Measurements from ENCODE around the gene SMIM10L2A. TPM values are rescaled to one million over a fixed set of nuclear protein-coding genes. Genes with fewer than 3 reads are reported as not detected.
A peak's percentile ranks its signal among the peaks of the same experiment; 100 is the strongest.
"Not testable (repeated sequence)": the region's sequence is repeated elsewhere in the genome, so short reads cannot be mapped to it uniquely, and the experiment has no call there.

The SMIM10L2A gene
- total RNA-seq, 1 experiment from 2014 or later = 18.3 TPM

DNA sequence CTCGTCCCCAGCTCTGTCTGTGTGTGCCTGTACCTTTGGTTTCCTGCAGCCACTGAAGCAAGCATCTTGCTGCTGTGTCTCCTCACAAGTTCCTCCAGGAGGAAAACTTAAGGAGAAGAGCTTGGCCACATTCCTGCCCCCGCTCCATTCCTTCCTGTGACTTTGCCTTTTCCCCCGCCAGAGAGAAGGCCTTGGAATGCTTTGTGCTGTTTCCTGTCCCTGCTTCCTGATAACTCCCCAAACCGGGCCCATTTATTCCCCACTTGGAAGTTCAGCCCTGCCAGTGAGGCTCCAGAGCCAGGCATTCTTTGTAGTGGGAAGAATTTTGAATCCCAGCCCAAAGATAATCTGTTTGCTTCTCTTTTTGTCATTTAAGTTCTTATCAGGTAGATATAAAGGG, 33.1 kb downstream of the SMIM10L2A start:
- H4K5ac ChIP-seq (ENCODE audit: insufficient read length, low read depth, low read length) = no peak overlapping the region
- H3K4me1 Mint-ChIP-seq = peaks cover 21 to 26% of the 10 kb centered on the region in 2 experiments
- WGBS (ENCODE audit: extremely low coverage, insufficient read length, low lambda C conversion rate) = no CpG with 5 or more reads among the region's 4 CpGs
- no peak overlapping the region for H3K9ac ChIP-seq (ENCODE audit: extremely low read depth, insufficient read length, low read length)
- H4K20me1 ChIP-seq (ENCODE audit: control insufficient read depth, insufficient read depth, insufficient read length) = no peaks in the 10 kb centered on the region
- H3K23me2 ChIP-seq (ENCODE audit: insufficient read length, low read depth, low read length, poor library complexity, severe bottlenecking) = no peaks in the 10 kb centered on the region
- no peaks in the 10 kb centered on the region for H3K27me3 ChIP-seq (ENCODE audit: insufficient read depth, low read length)
- no peak overlapping the region for H3K18ac ChIP-seq (ENCODE audit: insufficient read length, low read depth, low read length)
- no peak overlapping the region for H4K8ac ChIP-seq (replicated peaks; ENCODE audit: insufficient read length, low read depth, low read length)
- no peaks in the 10 kb centered on the region; the same call in 1 of the 2 replicates for H3K4me1 ChIP-seq (ENCODE audit: insufficient read depth, low read length)
- H3K9me3 Mint-ChIP-seq = peaks cover 77 to 84% of the 10 kb centered on the region in 2 experiments
- no peak overlapping the region for H3K23ac ChIP-seq (ENCODE audit: insufficient read length, low read depth, low read length)
- H3K27ac ChIP-seq (ENCODE audit: insufficient read length, low read depth, low read length) = no peak overlapping the region
- H3K36me3 Mint-ChIP-seq (ENCODE audit: insufficient read depth in 1 of 3, low read depth in 3 of 3) = peaks cover 3 to 18% (median 11%) of the 10 kb centered on the region in 3 experiments
- H2BK5ac ChIP-seq (ENCODE audit: insufficient read length, low read length) = no peak overlapping the region
- H2AFZ ChIP-seq (ENCODE audit: low read length) = no peak overlapping the region
- H3K9me3 ChIP-seq (ENCODE audit: control insufficient read depth, low read depth, low read length) = peaks cover 56% of the 10 kb centered on the region
- H3K79me1 ChIP-seq (ENCODE audit: insufficient read depth, low read depth, low read length, poor library complexity, severe bottlenecking) = no peaks in the 10 kb centered on the region
- H3K27me3 Mint-ChIP-seq (ENCODE audit: low read depth) = 0 out of 2 replicates have a peak, but pooled peaks cover 1% of the 10 kb centered on the region
- TF ChIP-seq, protein P1, sequence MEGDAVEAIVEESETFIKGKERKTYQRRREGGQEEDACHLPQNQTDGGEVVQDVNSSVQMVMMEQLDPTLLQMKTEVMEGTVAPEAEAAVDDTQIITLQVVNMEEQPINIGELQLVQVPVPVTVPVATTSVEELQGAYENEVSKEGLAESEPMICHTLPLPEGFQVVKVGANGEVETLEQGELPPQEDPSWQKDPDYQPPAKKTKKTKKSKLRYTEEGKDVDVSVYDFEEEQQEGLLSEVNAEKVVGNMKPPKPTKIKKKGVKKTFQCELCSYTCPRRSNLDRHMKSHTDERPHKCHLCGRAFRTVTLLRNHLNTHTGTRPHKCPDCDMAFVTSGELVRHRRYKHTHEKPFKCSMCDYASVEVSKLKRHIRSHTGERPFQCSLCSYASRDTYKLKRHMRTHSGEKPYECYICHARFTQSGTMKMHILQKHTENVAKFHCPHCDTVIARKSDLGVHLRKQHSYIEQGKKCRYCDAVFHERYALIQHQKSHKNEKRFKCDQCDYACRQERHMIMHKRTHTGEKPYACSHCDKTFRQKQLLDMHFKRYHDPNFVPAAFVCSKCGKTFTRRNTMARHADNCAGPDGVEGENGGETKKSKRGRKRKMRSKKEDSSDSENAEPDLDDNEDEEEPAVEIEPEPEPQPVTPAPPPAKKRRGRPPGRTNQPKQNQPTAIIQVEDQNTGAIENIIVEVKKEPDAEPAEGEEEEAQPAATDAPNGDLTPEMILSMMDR (conservative IDR thresholded peaks at IDR 0.05) = no peak
- no peak overlapping the region for H3K4ac ChIP-seq (ENCODE audit: low read depth, low read length)
- no peak overlapping the region for H2AK5ac ChIP-seq (ENCODE audit: insufficient read length, low read length)
- H3T11ph ChIP-seq (ENCODE audit: low read length) = no peak overlapping the region
- H3K27ac Mint-ChIP-seq = peak overlapping the region in 1 of 3 experiments; percentile 81; a peak in 2 of 7 replicates
- H2BK120ac ChIP-seq (ENCODE audit: low read depth, low read length, poor library complexity, severe bottlenecking) = no peak overlapping the region
- H3K56ac ChIP-seq (ENCODE audit: insufficient read length, low read depth, low read length) = no peak overlapping the region
- no peak overlapping the region for H3K14ac ChIP-seq (ENCODE audit: insufficient read depth, low read length)
- no peak overlapping the region for H3K4me3 Mint-ChIP-seq
- no peaks in the 10 kb centered on the region for H3K79me2 ChIP-seq (ENCODE audit: insufficient read depth, low read length)
- no peak for DNase-seq
- H2BK20ac ChIP-seq (ENCODE audit: low read depth, low read length, poor library complexity, severe bottlenecking) = no peak overlapping the region
- H4K91ac ChIP-seq (ENCODE audit: insufficient read length, low read depth, low read length) = no peak overlapping the region
- no peak overlapping the region for H2BK12ac ChIP-seq (ENCODE audit: insufficient read length, low read depth, low read length)
- H2BK15ac ChIP-seq (ENCODE audit: low read depth, low read length) = no peak overlapping the region
- H3K4me2 ChIP-seq (ENCODE audit: insufficient read depth, insufficient read length, low read length) = no peak overlapping the region

DNA sequence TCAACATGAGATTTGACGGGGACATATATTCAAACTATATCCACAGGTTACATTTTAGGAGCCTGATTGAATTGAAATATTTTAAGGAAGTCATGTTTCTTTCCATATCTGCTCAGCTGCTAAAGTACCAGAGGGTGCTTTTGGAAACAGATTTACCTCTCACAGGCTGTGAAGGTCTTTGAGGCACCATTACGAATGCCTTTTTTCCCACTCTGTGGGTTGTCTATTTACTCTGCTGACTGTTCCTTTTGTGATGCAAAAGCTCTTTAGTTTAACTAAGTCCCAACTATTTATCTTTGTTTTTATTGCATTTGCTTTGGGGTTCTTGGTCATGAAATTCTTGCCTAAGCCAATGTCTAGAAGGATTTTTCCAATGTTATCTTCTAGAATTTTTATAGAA, 40.0 kb downstream of the SMIM10L2A start:
- not testable (repeated sequence) for H4K91ac ChIP-seq (ENCODE audit: insufficient read length, low read depth, low read length); H3K27me3 ChIP-seq (ENCODE audit: insufficient read depth, low read length); H3K23me2 ChIP-seq (ENCODE audit: insufficient read length, low read depth, low read length, poor library complexity, severe bottlenecking); H4K8ac ChIP-seq (replicated peaks; ENCODE audit: insufficient read length, low read depth, low read length); H4K5ac ChIP-seq (ENCODE audit: insufficient read length, low read depth, low read length); H3K56ac ChIP-seq (ENCODE audit: insufficient read length, low read depth, low read length); DNase-seq; H3K79me1 ChIP-seq (ENCODE audit: insufficient read depth, low read depth, low read length, poor library complexity, severe bottlenecking); H2BK20ac ChIP-seq (ENCODE audit: low read depth, low read length, poor library complexity, severe bottlenecking); H4K20me1 ChIP-seq (ENCODE audit: control insufficient read depth, insufficient read depth, insufficient read length); H3K18ac ChIP-seq (ENCODE audit: insufficient read length, low read depth, low read length); H2BK15ac ChIP-seq (ENCODE audit: low read depth, low read length); H3K27ac ChIP-seq (ENCODE audit: insufficient read length, low read depth, low read length); H2AFZ ChIP-seq (ENCODE audit: low read length); H3K14ac ChIP-seq (ENCODE audit: insufficient read depth, low read length); H2AK5ac ChIP-seq (ENCODE audit: insufficient read length, low read length); H3K4me3 Mint-ChIP-seq; H3K23ac ChIP-seq (ENCODE audit: insufficient read length, low read depth, low read length); H2BK5ac ChIP-seq (ENCODE audit: insufficient read length, low read length); H3K4me2 ChIP-seq (ENCODE audit: insufficient read depth, insufficient read length, low read length); H3K9ac ChIP-seq (ENCODE audit: extremely low read depth, insufficient read length, low read length); H2BK120ac ChIP-seq (ENCODE audit: low read depth, low read length, poor library complexity, severe bottlenecking); H3K79me2 ChIP-seq (ENCODE audit: insufficient read depth, low read length); H3T11ph ChIP-seq (ENCODE audit: low read length); H3K27me3 Mint-ChIP-seq (ENCODE audit: low read depth); H2BK12ac ChIP-seq (ENCODE audit: insufficient read length, low read depth, low read length); H3K4ac ChIP-seq (ENCODE audit: low read depth, low read length); H3K4me1 ChIP-seq (ENCODE audit: insufficient read depth, low read length)
- WGBS (ENCODE audit: extremely low coverage, insufficient read length, low lambda C conversion rate) = no CpG with 5 or more reads among the region's 2 CpGs
- H3K4me1 Mint-ChIP-seq = peaks cover 16 to 17% of the 10 kb centered on the region in 2 experiments
- H3K27ac Mint-ChIP-seq = peak overlapping the region; percentile 18 to 34 (median 20); a peak in 1 of 7 replicates
- peaks cover 72 to 79% of the 10 kb centered on the region in 2 experiments for H3K9me3 Mint-ChIP-seq
- peaks cover 30% of the 10 kb centered on the region for H3K9me3 ChIP-seq (ENCODE audit: control insufficient read depth, low read depth, low read length)
- peaks cover 10 to 47% (median 15%) of the 10 kb centered on the region in 3 experiments for H3K36me3 Mint-ChIP-seq (ENCODE audit: insufficient read depth in 1 of 3, low read depth in 3 of 3)
